SK-N-MC (cell line): ENCODE data around the gene ZNF524.

Experiments
- EZH2 ChIP-seq: fragments of 200-600 bp; sonication (generic); IDR thresholded peaks from one replicate; pipeline ENCODE4 v1.6.1; 2017; ENCODE audit warnings: antibody characterized with exemption
- FOXP2 ChIP-seq: optimal IDR thresholded peaks from 2 replicates; pipeline ENCODE3; 2011; ENCODE audit warnings: mild to moderate bottlenecking, moderate library complexity; ENCODE audit not compliant: insufficient read depth; ENCODE audit errors: extremely low read length, control extremely low read depth
- POLR2AphosphoS5 ChIP-seq: IDR thresholded peaks from 2 replicates; pipeline ENCODE4 v1.6.1; 2012; ENCODE audit warnings: mild to moderate bottlenecking, low read depth, low read length, borderline replicate concordance

DNA sequence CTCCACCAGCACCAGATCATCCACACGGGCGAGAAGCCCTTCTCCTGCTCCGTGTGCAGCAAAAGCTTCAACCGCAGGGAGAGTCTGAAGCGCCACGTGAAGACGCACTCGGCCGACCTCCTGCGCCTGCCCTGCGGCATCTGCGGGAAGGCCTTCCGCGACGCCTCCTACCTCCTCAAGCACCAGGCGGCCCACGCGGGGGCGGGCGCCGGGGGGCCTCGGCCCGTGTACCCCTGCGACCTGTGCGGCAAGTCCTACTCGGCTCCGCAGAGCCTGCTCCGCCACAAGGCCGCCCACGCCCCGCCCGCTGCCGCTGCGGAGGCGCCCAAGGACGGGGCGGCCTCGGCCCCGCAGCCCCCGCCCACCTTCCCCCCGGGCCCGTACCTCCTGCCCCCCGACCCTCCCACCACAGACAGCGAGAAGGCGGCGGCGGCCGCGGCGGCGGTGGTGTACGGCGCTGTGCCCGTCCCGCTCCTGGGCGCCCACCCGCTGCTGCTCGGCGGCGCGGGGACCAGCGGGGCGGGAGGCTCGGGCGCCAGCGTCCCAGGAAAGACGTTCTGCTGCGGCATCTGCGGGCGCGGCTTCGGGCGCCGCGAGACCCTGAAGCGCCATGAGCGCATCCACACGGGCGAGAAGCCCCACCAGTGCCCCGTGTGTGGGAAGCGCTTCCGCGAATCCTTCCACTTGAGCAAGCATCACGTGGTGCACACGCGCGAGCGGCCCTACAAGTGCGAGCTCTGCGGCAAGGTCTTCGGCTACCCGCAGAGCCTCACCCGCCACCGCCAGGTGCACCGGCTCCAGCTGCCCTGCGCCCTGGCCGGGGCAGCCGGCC lies 14.8 kb downstream of the ZNF524 start:
- TF ChIP-seq FOXP2 (no peak), POLR2AphosphoS5 (no peak), EZH2 (no peak)
